Right atrium auricular region (tissue), 2 donors: ENCODE data around the gene ZFP91. TPM values are rescaled to one million over a fixed set of nuclear protein-coding genes. Genes with fewer than 3 reads are reported as not detected.

ENCODE experiments used
- DNase-seq: peaks from one replicate; pipeline ENCODE4 v3.0.0-alpha.2; 2019; ENCODE audit warnings: low spot score
- H3K27ac ChIP-seq, 2 donors: fragments of 200-600 bp; sonication (generic); 1 replicate in 1 of 2; 2 replicates in 1 of 2; pipeline ENCODE4 v1.5.1; 2016 to 2019
- H3K27me3 ChIP-seq, 2 donors: fragments of 200-600 bp; sonication (generic); one replicate each; pipeline versions ENCODE4 v1.5.1 to v1.6.0; 2017 to 2019
- H3K36me3 ChIP-seq: fragments of 200-600 bp; sonication (generic); one replicate; pipeline ENCODE4 v1.5.1; 2016
- H3K4me1 ChIP-seq, 2 donors: fragments of 200-600 bp; sonication (generic); one replicate each; pipeline versions ENCODE4 v1.5.1 to v1.6.0; 2017 to 2019
- H3K4me3 ChIP-seq, 2 donors: fragments of 200-600 bp; sonication (generic); 1 replicate in 1 of 2; 2 replicates in 1 of 2; pipeline ENCODE4 v1.5.1; 2017 to 2019; ENCODE audit warnings: mild to moderate bottlenecking in 1 of 2, moderate library complexity in 1 of 2
- H3K9me3 ChIP-seq, 2 donors: fragments of 200-600 bp; sonication (generic); one replicate each; pipeline ENCODE4 v1.5.1; 2019
- total RNA-seq, 2 donors: library from RNA; depleted of rRNA; stranded (reverse); fragments of >200 nt; gene quantifications; one replicate each; pipeline ENCODE4 v1.1.0, GENCODE V29; 2016
- TF ChIP-seq, protein P1 (sequence below), 2 donors: fragments of 200-600 bp; sonication (generic); IDR thresholded peaks; one replicate each; pipeline ENCODE4 v1.5.1; 2019; ENCODE audit warnings: antibody characterized with exemption in 2 of 2

Gene ZFP91
- total RNA-seq, 2 donors from 2014 or later, result 50.5 to 52.4 TPM

DNA sequence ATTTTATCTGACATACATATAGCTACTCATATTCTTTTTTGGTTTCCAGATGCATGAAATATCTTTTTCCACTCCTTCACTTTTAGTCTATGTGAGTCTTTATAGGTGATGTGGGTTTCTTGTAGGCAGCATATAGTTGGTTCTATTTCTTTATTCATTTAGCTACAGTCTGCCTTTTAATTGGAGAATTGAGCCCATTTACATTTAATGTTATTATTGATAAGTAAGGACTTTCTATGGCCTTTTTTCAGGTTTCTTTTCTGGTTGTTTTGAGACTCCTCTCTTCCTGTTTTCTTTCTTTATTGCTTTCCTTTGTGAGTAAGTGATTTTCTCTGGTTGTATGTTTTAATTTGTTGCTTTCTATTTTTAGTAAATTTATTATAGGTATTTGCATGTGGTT is 70.8 kb downstream of the ZFP91 start:
- H3K4me3 ChIP-seq, result no peak overlapping the region
- no peak overlapping the region for H3K27ac ChIP-seq
- TF ChIP-seq, protein P1, sequence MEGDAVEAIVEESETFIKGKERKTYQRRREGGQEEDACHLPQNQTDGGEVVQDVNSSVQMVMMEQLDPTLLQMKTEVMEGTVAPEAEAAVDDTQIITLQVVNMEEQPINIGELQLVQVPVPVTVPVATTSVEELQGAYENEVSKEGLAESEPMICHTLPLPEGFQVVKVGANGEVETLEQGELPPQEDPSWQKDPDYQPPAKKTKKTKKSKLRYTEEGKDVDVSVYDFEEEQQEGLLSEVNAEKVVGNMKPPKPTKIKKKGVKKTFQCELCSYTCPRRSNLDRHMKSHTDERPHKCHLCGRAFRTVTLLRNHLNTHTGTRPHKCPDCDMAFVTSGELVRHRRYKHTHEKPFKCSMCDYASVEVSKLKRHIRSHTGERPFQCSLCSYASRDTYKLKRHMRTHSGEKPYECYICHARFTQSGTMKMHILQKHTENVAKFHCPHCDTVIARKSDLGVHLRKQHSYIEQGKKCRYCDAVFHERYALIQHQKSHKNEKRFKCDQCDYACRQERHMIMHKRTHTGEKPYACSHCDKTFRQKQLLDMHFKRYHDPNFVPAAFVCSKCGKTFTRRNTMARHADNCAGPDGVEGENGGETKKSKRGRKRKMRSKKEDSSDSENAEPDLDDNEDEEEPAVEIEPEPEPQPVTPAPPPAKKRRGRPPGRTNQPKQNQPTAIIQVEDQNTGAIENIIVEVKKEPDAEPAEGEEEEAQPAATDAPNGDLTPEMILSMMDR (IDR thresholded peaks at IDR 0.05), result no peak
- H3K4me1 ChIP-seq, result no peaks in the 10 kb centered on the region
- H3K27me3 ChIP-seq, result no peaks in the 10 kb centered on the region
- no peaks in the 10 kb centered on the region for H3K36me3 ChIP-seq
- no peaks in the 10 kb centered on the region for H3K9me3 ChIP-seq
- DNase-seq, result no peak

GRCh38 chr11:58650496-58650895 is 71.6 kb downstream of the ZFP91 start:
- TF ChIP-seq, protein P1 (IDR thresholded peaks at IDR 0.05), result no peak
- no peaks in the 10 kb centered on the region for H3K27me3 ChIP-seq
- no peaks in the 10 kb centered on the region for H3K9me3 ChIP-seq
- no peaks in the 10 kb centered on the region for H3K4me1 ChIP-seq
- H3K27ac ChIP-seq, result no peak overlapping the region
- DNase-seq, result no peak
- no peak overlapping the region for H3K4me3 ChIP-seq
- H3K36me3 ChIP-seq, result no peaks in the 10 kb centered on the region

DNA sequence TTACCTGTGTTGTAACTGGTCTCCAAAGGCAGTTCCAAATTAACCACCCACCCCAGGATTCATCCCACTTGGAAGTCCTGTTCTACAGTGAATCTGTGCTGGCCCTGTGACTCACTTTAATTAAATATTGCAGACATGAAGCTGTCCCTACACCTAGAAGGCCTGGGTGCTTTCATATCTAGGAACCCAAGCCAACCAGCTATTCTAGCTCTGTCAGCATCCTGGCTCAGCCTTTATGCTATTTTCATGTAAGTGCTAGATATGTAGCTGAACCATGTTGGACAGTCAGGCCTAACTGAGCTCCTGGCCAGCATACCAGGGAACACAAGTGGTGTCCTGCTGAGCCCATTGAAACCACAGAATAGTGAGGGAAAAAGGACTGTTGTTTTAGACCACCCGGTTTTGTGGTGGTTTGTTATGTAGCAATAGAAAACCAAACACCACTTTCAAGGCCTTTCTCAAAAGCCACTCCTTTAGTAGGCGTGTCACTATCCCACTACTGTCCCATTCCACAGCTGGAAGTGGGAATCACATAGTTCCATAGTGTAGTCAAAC is 73.9 kb downstream of the ZFP91 start:
- no peak for DNase-seq
- no peaks in the 10 kb centered on the region for H3K4me1 ChIP-seq
- TF ChIP-seq, protein P1 (IDR thresholded peaks at IDR 0.05), result no peak
- no peaks in the 10 kb centered on the region for H3K9me3 ChIP-seq
- H3K27ac ChIP-seq, result no peak overlapping the region
- H3K27me3 ChIP-seq, result no peaks in the 10 kb centered on the region
- no peak overlapping the region for H3K4me3 ChIP-seq
- H3K36me3 ChIP-seq, result no peaks in the 10 kb centered on the region

- H3K36me3 ChIP-seq, result no peaks in the 10 kb centered on the region
- no peak overlapping the region for H3K27ac ChIP-seq
- no peaks in the 10 kb centered on the region for H3K4me1 ChIP-seq
- no peak overlapping the region for H3K4me3 ChIP-seq
- no peaks in the 10 kb centered on the region for H3K27me3 ChIP-seq
- peak; percentile 80 for DNase-seq
- no peaks in the 10 kb centered on the region for H3K9me3 ChIP-seq
- TF ChIP-seq, protein P1 (IDR thresholded peaks at IDR 0.05), result peak; percentile 74 to 91
Observed at GRCh38 chr11:58654079-58654907, 75.4 kb downstream of the ZFP91 start.

GRCh38 chr11:58654908-58655296 is 76.0 kb downstream of the ZFP91 start:
- no peak for DNase-seq
- no peaks in the 10 kb centered on the region for H3K36me3 ChIP-seq
- no peak overlapping the region for H3K27ac ChIP-seq
- H3K4me3 ChIP-seq, result no peak overlapping the region
- no peaks in the 10 kb centered on the region for H3K4me1 ChIP-seq
- TF ChIP-seq, protein P1 (IDR thresholded peaks at IDR 0.05), result no peak
- no peaks in the 10 kb centered on the region for H3K9me3 ChIP-seq
- no peaks in the 10 kb centered on the region for H3K27me3 ChIP-seq
